ENCODE measurements around the gene KASH5.
"Not testable (repeated sequence)": the region's sequence is repeated elsewhere in the genome, so short reads cannot be mapped to it uniquely, and the experiment has no call there.

Gene KASH5

DNA sequence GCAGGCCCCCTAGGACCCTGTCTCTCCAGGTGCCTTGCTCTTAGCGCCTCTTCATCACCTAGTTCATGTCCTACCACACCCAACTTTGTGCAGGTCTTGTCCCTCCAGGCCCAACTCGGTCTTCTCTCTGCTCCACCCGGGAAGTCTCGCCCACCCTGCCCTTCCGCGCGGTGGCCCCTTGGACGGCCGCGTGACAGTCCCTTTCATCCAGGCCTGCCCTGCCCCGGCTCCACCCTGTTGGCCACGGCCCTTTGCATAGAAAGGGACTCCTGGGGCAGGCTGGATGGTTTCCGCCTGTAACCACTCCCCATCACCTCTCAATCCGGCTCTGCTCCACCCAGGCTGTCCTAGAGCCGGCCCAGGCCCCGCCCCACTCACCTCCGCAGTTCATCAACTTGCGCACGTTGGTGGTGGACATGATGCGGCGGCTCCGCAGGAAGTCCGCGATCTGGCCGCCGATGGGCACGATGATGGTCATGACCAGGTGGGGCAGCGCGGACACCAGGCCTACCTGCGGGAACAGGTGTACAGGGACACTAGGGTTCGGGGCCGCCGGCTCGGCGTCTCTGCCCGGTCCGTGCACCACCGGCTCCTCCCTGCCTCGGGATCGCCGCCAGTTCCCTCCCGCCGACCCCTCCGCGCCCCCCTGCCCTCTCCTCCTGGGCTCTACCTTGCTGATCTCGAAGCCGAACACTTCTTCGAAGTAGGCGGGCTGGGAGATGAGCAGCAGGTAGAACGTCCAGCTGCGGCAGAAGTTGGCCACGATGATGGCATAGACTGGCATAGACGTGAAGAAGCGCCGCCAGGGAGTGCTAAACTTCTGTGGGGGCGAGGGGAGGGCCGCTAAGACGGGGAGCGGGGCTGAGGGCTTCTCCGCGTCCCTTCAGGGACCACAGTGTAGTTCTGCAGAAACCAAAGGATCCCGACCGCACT is 44.4 kb downstream of the KASH5 start:
- DNase-seq (ENCODE audit: low read depth, low spot score) = no peak

DNA sequence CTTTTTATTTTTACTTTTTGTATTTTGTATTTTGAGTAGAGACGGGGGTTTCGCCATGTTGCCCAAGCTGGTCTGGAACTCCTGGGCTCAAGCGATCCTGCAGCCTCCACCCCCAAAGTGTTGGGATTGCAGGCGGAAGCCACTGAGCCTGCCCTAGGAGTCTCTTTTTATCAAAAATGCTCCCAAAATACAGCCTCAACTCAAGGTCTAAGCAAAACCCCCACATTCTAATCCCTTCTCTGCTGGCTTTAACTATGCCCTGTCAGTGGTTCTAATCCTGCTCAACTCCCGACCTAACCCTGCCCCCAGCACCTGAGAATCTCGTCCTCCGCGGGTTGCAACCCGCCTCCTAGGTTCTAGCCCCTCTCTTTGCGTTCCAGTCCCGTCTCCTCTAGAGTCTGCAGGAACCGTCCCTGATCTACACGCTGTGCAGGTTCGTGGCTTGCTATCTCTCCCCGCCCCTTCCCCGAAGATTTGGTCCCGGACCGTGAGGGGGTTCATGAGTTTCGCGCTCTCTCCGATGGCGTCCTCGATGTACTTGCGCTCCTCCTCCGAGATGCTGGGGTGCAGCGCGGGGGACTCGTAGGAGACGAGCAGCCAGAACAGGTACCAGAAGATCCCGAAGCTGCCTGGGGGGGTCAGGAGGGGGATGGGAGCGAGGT is 45.3 kb downstream of the KASH5 start:
- DNase-seq (ENCODE audit: low read depth, low spot score) = no peak
- no peak overlapping the region for H3K27ac ChIP-seq

More for the DNA sequence above, 44.4 kb downstream of the KASH5 start:
- H3K27ac ChIP-seq = no peak overlapping the region

DNA sequence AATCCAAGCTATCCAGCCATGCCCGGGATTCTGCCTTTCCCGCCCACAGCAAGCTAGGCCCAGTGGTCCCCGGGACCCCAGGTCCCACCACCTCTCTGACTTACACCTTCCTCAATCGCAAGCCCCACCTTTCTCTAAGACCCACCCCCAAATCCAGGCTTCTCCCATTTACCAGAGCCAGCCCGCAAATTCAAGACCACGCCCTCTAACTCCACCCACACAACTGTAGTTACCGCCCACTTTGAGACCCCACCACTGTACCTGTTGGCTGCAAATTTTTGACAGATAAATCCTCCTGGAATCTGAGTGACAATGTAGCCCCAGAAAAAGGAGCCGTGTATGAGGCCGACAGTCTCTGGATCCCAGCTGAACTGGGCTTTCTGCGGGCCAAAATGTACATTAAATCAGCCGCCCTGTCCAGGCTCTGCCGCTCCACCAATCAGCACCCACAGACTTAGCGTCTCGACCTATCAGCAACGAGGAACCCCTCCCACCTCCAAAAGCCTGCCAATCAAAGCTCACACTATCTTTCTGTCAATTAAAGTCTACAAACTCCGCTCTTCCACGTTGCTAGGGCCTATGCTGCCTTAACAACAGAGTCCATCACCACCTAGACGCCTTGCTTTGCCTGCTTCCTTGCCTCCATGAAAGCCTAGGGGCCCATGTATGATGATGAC is 47.0 kb downstream of the KASH5 start:
- H3K27ac ChIP-seq = no peak overlapping the region
- no peak for DNase-seq (ENCODE audit: low read depth, low spot score)

DNA sequence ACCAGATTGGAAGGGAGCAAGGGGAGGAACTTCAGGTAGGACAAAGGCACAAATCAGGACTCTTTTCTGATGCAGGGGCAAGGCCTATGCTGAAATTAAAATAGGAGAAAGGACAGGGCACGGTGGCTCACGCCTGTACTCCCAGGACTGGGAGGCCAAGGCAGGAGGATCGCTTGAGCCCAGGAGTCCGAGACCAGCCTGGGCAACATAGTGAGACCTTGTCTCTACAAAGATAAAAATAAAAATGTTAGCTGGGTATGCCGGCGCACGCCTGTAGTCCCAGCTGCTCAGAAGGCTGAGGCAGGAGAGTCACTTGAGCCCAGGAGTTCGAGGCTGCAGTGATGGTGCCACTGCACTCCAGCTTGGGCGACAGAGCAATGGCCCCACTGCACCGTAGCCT is 47.6 kb downstream of the KASH5 start:
- no peak for DNase-seq (ENCODE audit: low read depth, low spot score)
- H3K27ac ChIP-seq = no peak overlapping the region

DNA sequence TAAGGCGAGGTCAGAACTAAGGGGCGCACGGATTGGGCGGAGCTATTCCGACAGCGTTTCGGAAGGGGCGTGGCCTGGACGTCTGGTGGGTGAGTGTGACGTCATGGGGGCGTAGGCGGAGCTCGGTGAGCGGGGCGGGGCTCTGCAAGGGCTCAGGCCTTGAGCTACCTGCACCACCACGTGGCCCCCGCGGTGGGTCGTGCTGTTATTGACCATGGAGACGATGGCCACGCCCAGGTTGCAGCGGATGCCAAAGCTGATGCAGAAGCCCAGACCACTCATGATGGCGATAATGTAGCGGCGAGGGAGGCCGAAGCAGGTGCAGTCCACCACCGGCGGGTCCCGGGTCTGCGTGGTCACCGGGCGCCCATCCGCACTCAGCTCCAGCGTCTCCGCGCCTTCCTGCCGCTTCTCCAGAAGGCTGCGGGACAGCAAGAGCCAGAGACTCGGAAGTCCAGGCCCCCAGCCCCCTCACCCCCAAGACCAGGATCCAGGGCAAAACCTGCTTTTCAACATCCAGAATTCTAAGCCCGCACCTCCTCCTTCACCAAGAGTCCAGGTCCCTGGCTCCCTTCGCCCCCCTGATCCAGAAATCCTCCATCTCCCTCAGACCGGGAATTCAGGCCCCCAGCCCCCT is 48.5 kb downstream of the KASH5 start:
- DNase-seq (ENCODE audit: low read depth, low spot score) = no peak
- H3K27ac ChIP-seq = no peak overlapping the region

DNA sequence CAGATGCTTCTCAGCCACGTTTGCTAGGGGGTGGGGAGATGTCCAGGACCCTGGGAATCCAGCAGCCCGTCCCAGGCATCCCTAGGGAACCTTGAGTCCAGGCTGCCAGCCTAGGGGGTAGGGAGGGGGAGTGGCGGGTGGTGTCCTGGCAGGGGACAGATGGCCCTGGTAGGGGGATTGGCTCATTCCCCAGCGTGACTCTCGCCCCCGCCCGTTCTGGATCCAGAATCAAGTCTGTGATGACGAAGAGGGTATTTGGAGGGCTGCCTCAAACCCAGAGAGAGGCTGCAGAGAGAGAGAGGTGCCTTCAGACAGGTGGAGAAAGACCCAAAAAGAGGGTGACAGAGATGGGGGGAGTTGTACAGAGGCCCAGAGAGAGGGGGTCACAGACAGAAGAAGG is 49.2 kb downstream of the KASH5 start:
- H3K27ac ChIP-seq = no peak overlapping the region
- DNase-seq (ENCODE audit: low read depth, low spot score) = no peak

DNA sequence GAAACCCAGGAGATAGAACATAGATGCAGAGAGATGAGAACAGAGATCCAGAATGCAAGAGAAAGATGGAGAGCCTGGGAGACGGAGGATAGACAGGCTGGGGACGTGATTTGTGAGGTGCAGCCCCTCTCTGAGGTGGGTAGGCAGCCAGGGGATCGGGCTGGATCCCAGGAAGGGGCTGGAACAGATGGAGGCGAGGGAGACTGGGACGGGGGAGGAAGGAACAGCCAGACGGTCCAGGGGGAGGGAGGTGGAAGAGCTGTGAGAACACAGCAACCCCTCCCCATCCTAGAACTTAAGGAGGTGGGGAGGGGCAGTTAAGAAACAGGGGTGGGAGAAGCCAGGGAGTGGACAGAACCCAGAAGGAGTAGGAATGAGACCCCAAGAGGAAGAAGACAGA is 50.2 kb downstream of the KASH5 start:
- DNase-seq (ENCODE audit: low read depth, low spot score) = no peak
- no peak overlapping the region for H3K27ac ChIP-seq

DNA sequence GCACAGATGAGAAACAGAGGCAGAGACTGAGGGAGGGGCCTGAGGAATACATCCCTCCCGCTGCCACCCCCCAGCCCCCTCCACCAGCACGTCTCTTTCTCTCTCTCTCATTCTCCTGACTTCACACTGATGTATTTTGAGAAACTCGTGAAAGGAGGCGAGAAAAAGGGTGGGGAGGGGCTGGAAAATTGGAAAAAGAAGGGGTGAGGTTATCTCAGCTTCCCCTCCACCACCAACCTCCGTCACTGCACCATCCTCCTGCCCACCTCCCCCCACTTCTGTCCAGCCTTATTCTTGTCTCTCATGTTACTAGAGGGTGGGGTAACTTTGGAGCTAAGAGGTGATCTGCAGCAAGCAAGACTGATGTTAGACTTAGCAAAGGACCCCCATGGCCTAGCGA is 51.8 kb downstream of the KASH5 start:
- no peak for DNase-seq (ENCODE audit: low read depth, low spot score)
- no peak overlapping the region for H3K27ac ChIP-seq

DNA sequence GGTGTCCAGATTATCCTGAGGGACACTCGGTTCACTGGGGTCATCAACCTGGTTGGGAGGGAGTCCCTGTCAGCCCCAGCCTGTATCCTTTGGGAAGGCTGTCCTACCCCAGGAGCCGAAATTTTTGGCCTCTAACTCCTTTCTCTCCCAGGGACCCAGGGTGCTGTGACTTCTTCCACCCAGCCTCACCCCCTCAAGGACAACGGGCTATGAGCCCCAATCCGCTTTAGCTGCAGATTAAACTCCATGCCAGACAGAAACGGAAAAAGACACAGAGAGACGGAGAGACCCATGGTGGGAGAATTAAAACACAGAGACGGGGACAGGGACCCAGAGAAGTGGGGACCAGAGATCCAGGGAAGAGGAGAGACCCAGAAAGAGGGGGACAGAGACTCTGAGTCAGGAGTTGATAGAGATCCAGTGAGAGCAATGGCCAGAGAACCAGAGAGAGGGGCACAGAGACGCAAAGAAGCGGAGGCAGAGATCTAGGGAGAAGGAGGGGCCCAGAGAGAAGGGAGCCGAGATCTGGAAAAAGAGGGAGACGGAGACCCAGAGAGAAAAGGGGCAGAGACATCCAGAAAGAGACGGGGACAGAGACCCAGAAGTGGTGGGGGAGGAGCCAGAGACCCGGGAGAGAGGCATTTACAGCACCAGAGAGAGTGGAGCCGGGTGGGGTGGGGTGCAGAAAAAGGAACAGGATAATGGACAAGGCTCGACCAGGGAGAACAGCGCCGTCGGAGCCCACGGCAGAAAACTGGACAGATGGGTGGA is 52.6 kb downstream of the KASH5 start:
- no peak overlapping the region for H3K27ac ChIP-seq
- DNase-seq (ENCODE audit: low read depth, low spot score) = no peak

DNA sequence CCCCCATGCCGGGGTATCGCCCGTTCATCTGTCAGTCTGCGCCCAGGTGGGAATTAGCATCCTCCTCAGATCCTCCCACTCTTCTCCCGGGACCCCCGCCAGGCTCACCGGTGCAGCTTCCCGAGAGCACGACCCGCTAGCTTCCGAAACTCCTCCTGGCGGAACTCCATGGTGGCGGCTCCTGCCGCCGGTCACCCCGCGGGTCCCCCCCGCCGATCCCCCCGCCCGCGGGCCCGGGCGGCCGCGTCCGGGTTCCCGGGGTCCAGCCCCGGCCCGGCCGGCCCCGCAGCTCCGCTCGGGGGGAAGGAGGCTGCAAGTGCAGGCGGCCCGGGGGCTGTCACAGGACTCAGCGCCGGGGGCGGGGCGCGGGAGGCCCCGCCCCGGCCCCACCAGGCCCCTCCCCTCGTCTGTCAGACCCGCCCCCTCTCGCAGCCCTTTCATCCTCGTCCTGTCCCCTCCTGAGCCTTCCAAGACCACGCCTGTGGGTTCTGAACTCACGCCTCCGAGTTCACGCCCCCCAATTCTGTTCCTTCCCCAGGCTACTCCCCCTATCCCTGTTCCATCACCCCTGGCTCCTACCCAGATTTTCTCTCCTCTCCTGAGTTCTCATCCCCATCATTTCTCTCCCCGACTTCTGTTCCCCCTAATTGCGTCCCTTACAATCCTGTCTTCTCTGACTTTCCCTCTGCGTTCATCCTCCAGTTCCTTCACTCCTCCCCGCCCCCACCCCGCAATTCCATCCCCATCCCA is 53.3 kb downstream of the KASH5 start, which contains the start of gene SLC17A7:
SLC17A7 (minus strand) TSS at position 318 of the 750 bp plus-strand sequence; CDS start at position 170, 148 bp downstream.
- no peak for DNase-seq (ENCODE audit: low read depth, low spot score)
- no peak within 1 kb of the TSS for H3K27ac ChIP-seq

DNA sequence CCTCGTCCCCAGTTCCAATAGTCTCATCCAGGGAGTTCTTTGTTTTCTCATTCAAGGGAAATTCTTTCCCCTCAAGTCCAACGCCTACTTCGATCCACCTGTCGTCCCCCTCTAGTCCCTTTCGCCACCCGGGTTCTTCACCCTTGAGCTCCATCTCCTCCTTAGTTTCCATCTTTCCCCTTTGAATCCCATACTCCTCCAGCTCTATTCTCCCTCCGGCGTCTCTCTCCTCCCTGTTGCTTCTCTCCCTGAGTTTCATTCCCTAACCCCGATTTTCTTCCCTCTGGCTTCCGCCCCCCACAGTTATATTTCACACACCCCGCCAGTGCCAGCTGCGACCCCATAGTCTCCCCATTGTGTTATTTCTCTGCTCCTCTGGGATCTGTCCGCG is 53.9 kb downstream of the KASH5 start:
- no peak overlapping the region for H3K27ac ChIP-seq
- no peak for DNase-seq (ENCODE audit: low read depth, low spot score)

DNA sequence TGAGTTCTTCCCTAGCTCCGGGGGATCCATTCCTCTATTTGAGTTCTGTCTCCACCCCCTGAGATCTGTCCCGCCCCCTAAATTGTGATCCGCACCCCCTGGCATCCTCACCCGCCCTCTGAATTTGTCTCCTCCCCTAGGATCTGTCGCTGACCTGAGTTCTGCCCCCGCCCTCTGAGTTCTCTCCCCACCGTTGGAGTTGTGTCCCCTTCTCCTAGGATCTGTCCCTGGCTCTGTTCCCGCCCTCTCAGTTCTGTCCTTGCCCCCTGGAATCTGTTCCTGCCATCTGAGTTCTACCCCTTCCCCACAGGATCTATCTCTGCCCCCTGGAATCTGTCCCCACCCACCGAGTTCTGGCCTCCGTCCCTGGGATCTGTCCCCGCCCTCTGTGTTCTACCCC is 54.3 kb downstream of the KASH5 start:
- no peak for DNase-seq (ENCODE audit: low read depth, low spot score)

DNA sequence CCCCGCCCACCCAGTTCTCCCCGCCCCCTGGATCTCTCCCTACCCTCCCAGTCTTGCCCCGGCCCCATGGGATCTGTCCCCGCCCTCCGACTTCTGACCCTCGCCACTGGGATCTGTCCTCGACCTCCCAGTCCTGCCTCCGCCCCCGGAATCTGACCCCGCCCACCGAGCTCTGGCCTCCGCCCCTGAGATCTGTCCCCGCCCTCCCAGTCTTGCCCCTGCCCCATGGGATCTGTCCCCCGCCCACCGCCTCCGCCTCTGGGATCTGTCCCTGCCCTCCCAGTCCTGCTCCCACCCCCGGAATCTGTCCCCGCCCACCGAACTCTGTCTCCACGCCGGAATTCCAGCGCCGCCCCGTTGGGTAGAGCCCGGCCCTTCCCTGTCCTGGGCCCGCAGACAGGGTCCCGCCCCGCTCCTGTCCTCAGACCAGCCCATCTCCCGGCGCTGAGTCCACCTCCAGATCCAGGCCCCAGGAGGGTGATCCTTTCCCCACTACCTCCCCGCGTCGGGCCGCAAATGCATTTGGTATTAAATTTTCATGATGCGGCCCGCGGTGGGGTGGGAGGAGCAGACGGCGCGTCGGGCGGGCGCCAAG is 54.8 kb downstream of the KASH5 start:
- H3K27ac ChIP-seq = peak overlapping the region; percentile 20
- DNase-seq (ENCODE audit: low read depth, low spot score) = peak; percentile 20

More for the DNA sequence above, 54.3 kb downstream of the KASH5 start:
- H3K27ac ChIP-seq = no peak overlapping the region

DNA sequence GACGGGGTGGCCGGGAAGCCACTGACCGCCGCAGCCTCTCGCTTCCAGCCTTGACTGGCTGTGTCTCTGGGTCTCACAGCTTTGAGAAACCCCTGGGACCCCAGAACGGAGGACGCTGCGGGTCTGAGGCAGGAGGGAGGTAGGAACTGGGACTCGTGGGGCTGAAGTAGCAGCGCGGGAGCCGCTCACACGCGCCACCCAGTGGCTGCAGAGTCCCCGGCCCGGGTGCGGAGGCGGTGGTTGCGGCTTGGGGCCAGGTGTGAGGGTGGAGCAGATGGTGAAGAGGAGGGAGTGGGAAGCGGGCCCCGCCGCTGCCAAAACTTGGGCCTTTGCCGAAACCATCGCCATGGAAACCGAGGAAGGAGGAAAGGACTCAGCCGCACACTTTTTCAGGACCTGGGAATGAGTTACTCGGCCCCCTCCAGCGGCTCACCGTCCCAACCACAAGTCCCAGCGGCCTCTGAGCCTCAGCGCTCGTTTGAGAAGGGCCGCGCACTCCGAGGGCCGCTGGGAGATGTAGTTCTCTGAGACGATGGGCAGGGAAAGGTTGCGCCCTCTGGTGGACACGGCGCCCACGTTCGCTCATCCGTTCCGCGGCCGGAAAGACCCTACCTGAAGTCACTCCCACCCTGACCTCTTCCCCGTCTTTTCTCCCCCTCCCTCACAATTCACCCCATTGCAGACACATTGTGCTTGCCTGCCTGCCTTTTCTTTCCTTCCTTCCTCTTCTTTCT is 55.5 kb downstream of the KASH5 start:
- peak; percentile 49 for DNase-seq (ENCODE audit: low read depth, low spot score)
- H3K27ac ChIP-seq = peak overlapping the region; percentile 20

DNA sequence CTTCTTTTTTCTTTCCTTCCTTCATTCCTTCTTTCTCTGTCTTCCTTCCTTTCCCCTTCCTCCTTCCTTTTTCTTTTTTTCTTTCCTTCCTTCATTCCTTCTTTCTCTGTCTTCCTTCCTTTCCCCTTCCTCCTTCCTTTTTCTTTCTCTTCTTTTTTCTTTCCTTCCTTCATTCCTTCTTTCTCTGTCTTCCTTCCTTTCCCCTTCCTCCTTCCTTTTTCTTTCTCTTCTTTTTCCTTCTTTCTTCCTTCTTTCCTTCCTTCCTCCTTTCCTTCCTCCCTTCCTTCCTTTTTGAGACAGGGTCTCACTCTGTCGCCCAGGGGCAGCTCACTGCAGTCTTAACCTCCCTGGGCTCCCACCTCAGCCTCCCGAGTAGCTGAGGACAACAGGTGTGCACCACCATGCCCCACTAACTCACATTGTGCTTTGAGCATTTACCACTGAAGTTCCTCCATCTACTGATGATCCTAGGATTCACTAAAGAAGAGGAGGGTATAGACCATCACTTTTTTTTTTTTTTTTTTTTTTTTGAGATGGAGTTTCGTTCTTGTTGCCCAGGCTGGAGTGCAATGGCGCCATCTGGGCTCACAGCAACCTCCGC is 56.2 kb downstream of the KASH5 start:
- not testable (repeated sequence) for H3K27ac ChIP-seq; DNase-seq (ENCODE audit: low read depth, low spot score)

DNA sequence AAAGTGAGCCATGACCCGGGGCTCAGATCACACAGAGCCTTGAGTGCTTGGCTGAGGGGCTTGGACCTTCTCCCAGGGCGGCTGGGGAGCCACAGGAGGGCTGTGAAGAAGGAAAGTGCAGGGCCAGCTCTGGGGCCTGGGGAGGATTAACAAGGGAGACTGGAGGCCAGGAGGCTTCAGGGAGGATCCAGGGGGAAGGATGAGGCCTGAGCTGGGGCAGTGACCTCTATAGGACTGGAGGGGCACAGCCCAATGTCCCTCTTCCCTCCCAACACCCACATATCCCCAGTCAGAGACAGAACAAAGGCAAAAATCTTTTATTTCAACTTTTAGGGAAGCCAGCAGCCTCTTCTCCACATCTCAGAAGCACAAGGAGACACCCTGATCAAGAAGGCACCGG is 57.9 kb downstream of the KASH5 start:
- no peak overlapping the region for H3K27ac ChIP-seq
- no peak for DNase-seq (ENCODE audit: low read depth, low spot score)

Measured in epithelial cell of prostate (primary cell).